Gastroesophageal sphincter (tissue), 3 donors: Measurements from ENCODE around the gene ZBTB16.

Source experiments
- EP300 ChIP-seq: sonication (generic); formaldehyde crosslinking; IDR thresholded peaks from one replicate; pipeline ENCODE4 v1.6.1; 2017; ENCODE audit warnings: antibody characterized with exemption, mild to moderate bottlenecking
- POLR2A ChIP-seq, 2 donors: fragments of 450-650 bp; IDR thresholded peaks; one replicate each; pipeline ENCODE4 v1.6.1; 2017; ENCODE audit warnings: antibody characterized with exemption in 2 of 2, mild to moderate bottlenecking in 2 of 2, moderate library complexity in 1 of 2
- POLR2AphosphoS5 ChIP-seq: sonication (generic); formaldehyde crosslinking; IDR thresholded peaks from one replicate; pipeline ENCODE4 v1.6.1; 2017; ENCODE audit warnings: antibody characterized with exemption
- TF ChIP-seq, protein P1 (sequence below), 4 experiments: fragments of 200-600 bp in 2 of 4; fragments of 450-650 bp in 2 of 4; sonication (generic) in 1 of 4; IDR thresholded peaks; one replicate each; pipeline ENCODE4 v1.5.1; 2017 to 2019; ENCODE audit warnings: antibody characterized with exemption in 4 of 4, mild to moderate bottlenecking in 2 of 4, moderate library complexity in 2 of 4

DNA sequence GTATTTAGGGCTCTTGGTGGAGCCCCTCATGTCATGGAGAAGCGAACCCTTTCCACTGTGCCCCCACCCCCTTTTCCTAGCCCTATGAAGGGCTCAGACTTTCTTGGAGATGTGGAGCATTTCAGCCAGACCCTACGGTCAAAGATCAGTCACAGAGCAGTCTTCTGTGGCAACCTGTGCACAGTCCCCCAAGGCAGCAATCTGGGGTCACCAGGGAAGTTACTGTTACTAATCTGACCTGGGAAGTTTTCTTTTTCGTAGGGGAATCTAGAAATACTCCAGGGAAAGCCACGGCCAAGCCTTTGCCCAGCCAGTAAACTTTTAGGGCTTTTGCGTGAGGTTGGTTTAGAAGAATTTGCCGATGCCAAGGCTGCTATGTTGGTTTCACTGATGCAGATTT is 50.6 kb downstream of the ZBTB16 start:
- TF ChIP-seq, protein P1, sequence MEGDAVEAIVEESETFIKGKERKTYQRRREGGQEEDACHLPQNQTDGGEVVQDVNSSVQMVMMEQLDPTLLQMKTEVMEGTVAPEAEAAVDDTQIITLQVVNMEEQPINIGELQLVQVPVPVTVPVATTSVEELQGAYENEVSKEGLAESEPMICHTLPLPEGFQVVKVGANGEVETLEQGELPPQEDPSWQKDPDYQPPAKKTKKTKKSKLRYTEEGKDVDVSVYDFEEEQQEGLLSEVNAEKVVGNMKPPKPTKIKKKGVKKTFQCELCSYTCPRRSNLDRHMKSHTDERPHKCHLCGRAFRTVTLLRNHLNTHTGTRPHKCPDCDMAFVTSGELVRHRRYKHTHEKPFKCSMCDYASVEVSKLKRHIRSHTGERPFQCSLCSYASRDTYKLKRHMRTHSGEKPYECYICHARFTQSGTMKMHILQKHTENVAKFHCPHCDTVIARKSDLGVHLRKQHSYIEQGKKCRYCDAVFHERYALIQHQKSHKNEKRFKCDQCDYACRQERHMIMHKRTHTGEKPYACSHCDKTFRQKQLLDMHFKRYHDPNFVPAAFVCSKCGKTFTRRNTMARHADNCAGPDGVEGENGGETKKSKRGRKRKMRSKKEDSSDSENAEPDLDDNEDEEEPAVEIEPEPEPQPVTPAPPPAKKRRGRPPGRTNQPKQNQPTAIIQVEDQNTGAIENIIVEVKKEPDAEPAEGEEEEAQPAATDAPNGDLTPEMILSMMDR (IDR thresholded peaks at IDR 0.05), result no peak
- no peak for TF ChIP-seq POLR2A (IDR thresholded peaks at IDR 0.05)
- no peak for TF ChIP-seq EP300
- no peak for TF ChIP-seq POLR2AphosphoS5
